ENCODE results near the gene CDH13.

Gene CDH13

GRCh38 chr16:82626791-82627261, at the start of gene CDH13:
Gene CDH13, plus strand, starts transcription at chr16:82626969.
- DNase-seq: peak; percentile 43

- DNase-seq: no peak
Observed at GRCh38 chr16:82580298-82580890, 46.4 kb upstream of the CDH13 start.

- no peak for DNase-seq
Observed at GRCh38 chr16:82582975-82583374, 43.8 kb upstream of the CDH13 start.

- DNase-seq: no peak
Observed at GRCh38 chr16:82583422-82583821, 43.3 kb upstream of the CDH13 start.

- no peak for DNase-seq
Observed at GRCh38 chr16:82584553-82585152, 42.1 kb upstream of the CDH13 start.

- no peak for DNase-seq
Observed at GRCh38 chr16:82585675-82586074, 41.1 kb upstream of the CDH13 start.

- DNase-seq: no peak
Observed at GRCh38 chr16:82586130-82586529, 40.6 kb upstream of the CDH13 start.

GRCh38 chr16:82587289-82587688, 39.5 kb upstream of the CDH13 start:
- no peak for DNase-seq

- DNase-seq: no peak
Observed at GRCh38 chr16:82589407-82589806, 37.4 kb upstream of the CDH13 start.

GRCh38 chr16:82594114-82594513, 32.7 kb upstream of the CDH13 start:
- no peak for DNase-seq

GRCh38 chr16:82598771-82599170, 28.0 kb upstream of the CDH13 start:
- no peak for DNase-seq

- no peak for DNase-seq
Observed at GRCh38 chr16:82601989-82602640, 24.7 kb upstream of the CDH13 start.

- no peak for DNase-seq
Observed at GRCh38 chr16:82603784-82604411, 22.9 kb upstream of the CDH13 start.

GRCh38 chr16:82605076-82605475, 21.7 kb upstream of the CDH13 start:
- no peak for DNase-seq

GRCh38 chr16:82605863-82606620, 20.7 kb upstream of the CDH13 start:
- no peak for DNase-seq

GRCh38 chr16:82609140-82609539, 17.6 kb upstream of the CDH13 start:
- DNase-seq: no peak

- no peak for DNase-seq
Observed at GRCh38 chr16:82612263-82612662, 14.5 kb upstream of the CDH13 start.

- no peak for DNase-seq
Observed at GRCh38 chr16:82616356-82616755, 10.4 kb upstream of the CDH13 start.

GRCh38 chr16:82621781-82622180, 5.0 kb upstream of the CDH13 start:
- DNase-seq: no peak

GRCh38 chr16:82623241-82623640, 3.5 kb upstream of the CDH13 start:
- no peak for DNase-seq

GRCh38 chr16:82625066-82625968, 1.5 kb upstream of the CDH13 start:
- DNase-seq: no peak

GRCh38 chr16:82628088-82628423, 1.3 kb downstream of the CDH13 start:
- peak; percentile 42 for DNase-seq
